ENCODE measurements around the gene PRELID2.
"Not testable (repeated sequence)": the region's sequence is repeated elsewhere in the genome, so short reads cannot be mapped to it uniquely, and the experiment has no call there.

PRELID2 gene

DNA sequence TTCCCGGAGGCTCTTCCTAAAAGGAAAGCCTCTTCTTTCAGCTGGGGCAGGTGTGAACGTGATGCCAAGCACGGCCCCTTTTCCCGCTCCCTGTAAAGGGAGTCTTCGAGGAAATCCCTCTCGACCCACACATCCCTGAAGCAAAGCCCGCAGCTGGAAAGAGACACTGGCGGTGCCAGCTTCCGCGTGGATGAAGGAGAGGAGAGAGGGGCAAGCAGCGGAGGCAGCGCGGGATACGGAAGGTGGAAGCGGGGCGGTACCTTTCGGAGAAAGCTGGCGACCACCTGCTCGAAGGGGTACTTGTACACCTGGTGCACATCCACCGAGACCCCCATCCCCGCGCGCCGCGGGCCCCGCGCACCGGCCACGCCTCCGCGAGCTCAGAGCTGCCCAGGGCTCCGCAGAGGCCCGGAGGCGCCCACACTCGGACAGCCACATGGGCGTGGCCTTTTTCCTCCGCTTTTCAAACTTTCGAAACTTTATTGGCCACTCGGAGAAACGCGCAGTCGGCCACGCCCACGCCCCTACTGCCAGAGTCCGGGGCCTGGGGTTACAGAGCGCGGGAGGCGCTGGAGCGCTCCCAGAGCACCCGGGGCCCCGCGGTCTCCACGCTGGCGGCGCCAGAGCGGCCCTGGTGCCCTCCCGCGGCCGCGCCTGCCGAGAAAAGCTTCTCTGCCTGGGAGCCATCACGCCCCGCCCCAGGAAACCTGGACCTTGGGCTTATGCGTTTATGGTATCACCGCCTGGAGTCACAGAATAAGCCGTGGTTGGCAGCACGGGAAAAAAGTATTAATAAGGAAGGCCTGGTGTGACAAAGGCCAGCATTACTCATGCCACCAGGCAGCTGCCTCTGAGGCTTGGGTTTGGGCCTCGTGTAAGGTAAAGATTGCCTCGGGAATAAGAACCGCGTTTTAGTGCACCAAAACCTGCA is at the start of gene PRELID2:
Gene PRELID2, minus strand, starts transcription at position 426 of the 931 bp plus-strand sequence. Its CDS starts 91 bp downstream, at position 335.
- DNase-seq (ENCODE audit: low read depth in 2 of 2) = peak; percentile 6 to 16

DNA sequence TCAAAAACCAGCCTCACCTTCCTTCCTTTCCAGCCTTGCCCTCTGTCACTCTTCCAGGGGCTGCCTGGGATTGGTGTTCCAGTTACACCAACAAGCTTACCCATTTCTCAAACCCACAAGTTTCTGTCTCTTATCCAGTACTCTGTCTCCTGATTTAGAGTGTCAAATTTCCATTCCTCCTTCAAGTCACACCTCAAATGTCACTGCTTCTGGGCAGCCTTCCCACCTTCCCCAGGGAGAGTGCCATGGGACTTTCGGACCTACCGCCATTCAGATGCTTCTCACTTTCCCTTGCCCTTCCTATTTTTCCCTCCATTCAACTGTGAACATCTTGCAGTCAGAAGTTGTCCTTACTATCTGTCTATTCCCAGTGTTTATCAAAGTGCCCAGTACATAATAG is 39.6 kb upstream of the PRELID2 start:
- DNase-seq (ENCODE audit: low read depth in 2 of 2) = no peak

DNA sequence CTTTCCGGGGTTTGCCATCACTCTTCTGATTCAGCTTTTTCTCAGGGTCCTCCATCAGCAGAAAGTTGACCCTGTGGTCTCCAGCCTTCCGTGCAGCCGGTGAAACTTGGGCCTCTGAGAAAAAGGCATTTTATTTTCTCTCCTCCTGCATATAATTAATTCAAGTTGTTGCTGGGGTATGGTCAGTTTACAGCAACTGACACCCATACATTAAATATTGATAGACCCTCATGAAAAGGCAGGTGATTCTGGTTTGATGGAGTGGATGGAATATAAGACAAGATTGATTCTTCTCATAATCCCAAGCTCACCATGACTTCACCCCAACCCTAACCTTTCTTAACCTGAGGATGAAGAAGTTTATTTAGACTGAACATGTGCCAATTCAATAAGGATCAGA is 37.8 kb upstream of the PRELID2 start, which contains the start of gene GRXCR2:
Gene GRXCR2, minus strand, starts transcription at position 101 of the 400 bp plus-strand sequence. Its CDS starts 46 bp downstream, at position 55.
- no peak for DNase-seq (ENCODE audit: low read depth in 2 of 2)

DNA sequence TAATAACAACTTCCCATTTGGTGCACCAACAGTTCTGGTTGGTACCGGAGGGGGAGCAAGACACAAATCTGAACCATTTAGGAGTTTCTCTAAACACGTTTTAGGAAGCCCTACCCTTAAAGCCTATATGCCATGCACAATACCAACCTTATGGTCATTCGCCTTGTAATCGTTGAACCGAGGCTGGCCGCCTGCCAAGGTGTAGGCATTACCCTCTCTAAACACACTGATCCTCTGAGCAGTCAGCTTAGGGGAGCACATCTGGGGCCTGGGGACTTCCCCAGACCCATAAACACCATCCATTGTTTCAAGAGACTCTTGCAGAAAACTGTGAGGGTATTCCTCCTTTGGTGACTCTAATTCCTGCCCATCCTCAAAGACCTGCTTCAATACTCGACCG is 37.3 kb upstream of the PRELID2 start:
- no peak for DNase-seq (ENCODE audit: low read depth in 2 of 2)

DNA sequence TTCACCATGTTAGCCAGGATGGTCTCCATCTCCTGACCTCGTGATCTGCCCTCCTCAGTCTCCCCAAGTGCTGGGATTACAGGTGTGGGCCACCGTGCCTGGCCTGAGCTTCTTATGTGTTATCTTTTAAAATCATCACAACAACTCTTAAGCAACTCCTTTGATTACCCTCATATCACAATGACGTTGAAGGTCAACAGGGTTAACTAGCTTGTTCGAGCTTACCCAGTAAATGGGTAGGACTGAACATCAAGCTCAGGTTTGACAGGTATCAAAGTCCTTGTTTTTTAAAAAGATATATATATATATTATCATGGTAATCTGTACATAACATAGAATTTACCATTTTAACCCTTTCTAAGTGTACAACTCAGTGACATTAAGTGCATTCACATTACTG is 34.6 kb upstream of the PRELID2 start:
- DNase-seq (ENCODE audit: low read depth in 2 of 2) = no peak

DNA sequence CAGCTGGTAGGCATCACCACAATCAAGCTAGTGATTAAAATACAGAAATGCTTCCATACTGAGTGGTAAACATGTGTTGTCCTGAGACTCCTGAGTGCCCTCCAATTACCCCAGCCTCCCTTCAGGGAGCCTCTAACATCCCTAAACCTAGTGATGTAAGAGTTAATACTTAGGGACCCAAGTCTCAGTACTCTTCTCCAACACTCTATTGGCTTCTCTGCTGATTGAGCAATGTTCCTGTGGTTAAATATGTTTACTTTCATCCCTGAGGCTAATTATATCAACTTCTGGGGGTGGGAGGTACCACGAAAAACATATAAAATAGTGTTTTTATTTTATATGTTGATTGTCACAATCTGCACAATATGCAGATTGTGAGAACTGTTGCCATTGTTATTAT is 32.7 kb upstream of the PRELID2 start:
- no peak for DNase-seq (ENCODE audit: low read depth in 2 of 2)

DNA sequence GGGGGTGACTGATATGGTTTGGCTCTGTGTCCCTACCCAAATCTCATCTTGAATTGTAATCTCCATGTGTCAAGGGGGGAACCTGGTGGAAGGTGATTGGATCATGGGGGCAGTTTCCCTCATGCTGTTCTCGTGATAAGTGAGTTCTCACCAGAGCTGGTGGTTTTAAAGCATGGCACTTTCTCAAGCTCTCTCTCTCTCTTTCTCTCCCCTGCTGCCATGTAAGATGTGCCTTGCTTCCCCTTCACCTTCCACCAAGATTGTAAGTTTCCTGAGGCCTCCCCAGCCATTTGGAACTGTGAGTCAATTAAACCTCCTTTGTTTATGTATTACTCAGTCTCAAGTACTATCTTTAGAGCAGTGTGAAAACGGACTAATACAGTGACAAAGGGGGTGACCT is 29.3 kb upstream of the PRELID2 start:
- DNase-seq (ENCODE audit: low read depth in 2 of 2) = not testable (repeated sequence)

DNA sequence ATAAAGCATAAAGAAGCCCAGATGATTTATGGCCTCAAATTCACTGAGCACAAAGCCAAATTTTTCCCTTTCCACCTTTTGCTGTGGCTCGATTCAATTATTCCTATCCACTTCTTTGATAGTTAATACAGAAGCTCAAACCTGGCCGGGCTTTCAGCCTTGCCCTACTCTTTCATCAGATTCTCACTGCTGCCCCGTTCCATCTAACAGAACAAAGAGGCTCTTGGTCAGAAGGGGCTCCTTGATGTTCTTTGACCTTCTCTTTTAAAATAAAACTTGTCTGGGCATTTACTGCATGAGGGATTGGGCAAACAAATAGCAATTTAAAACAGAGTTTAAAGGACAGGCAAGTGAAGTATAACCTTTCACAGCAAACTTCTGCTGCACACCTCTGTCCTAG is 27.9 kb upstream of the PRELID2 start:
- DNase-seq (ENCODE audit: low read depth in 2 of 2) = no peak

DNA sequence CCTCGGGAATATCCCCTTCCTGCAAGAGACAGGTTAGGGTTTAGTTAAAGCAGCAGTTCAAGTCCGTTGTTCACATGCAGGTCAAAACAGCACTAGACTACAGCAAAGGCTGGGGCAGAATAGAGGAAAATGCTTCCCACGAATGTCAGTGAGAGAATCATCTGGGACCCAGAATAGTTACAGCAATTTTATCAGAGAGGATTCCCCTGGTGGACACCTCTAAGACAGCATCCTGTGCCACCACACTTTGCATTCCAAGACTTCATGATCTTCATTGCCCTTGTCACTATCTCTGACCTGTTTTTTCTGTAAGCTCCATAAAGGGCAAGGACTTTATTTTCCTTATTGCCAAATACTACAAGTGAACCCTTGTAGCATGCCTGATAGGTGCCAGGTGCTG is 24.8 kb upstream of the PRELID2 start:
- DNase-seq (ENCODE audit: low read depth in 2 of 2) = no peak

DNA sequence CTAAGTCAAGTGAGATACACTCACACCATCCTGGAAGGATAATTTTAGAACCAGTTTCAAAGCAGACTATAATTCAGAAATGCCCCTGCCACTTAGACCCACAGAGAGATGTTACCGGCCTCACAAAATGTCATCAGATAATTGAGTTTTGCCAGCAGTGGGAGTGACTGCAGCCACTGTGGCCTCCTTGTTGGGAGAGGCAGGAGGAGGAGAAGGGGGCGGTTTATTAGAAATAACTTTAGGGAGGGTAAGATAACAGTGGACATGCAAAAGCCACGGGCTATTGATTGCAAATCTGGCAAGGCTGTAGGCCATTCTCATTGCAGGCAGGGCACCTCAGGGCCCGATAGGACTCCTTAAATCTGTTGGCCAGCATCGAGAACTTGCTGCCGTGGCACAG is 24.3 kb upstream of the PRELID2 start:
- DNase-seq (ENCODE audit: low read depth in 2 of 2) = no peak

DNA sequence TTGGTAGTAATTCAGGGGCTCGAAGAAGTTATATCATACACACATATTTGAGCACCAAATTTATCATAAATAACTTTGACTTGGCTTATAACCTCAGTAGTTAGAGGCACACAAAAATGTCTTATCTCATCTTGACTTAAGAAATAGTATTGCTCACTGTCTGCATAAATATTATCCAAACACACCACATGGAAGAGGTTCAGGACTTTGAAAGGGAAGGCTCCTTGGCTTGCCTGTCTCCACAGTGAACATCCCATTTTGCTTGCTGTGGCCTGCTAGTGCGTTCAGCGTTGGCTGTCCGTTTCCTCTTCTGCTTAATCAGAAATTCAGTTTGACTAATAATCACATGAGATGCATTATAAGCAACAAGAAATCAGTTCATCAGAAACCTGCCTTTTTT is 23.8 kb upstream of the PRELID2 start:
- DNase-seq (ENCODE audit: low read depth in 2 of 2) = no peak

DNA sequence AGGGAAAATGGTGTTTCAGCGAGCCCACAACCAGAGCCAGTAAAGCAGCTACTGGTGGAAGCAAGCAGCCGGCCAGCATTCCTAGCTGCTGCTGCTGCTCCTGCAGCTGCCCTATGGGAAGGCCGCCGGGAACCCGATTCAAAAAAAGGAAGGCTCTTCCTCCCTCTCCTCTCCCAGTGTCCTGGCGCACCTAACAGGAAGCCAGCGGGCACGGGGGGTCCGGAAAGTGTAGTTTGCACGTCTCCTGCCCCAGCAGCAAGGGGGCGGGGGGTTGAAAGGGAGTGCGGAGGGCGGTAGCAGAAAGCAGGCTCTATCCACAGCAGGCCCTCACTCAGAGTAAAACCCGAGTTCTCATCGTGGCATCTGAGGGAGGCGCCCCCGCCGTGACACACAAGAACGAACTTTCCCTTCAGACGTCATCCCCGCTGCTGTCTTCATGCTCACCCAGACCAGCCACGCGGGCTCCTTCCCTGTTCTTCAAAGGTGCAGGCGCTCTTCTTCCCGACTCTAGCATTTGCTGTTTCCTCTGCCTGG is 21.2 kb upstream of the PRELID2 start:
- DNase-seq (ENCODE audit: low read depth in 2 of 2) = no peak

DNA sequence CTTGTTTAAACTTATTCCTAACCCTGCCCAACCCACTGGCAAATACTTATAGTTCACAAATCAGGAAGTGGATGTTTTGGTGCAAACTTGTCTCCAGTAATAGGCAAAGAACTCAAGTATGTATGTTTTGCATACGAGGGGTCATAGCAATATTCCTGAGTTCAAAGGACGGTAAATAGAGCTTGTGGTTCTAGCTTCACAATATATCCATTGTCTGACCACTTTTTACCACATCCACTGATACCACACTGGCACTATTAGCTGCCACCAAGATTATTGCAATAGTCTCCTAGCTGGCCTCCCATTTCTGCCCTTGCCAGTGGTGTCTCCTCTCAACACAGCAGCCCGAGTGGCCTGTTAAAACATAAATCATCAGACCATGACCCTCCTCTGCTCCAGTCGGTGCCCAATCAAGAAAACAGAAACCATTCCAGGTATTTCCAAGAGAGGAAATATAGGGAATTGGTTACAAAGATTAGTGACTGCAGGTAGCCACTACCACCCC is 20.7 kb upstream of the PRELID2 start:
- DNase-seq (ENCODE audit: low read depth in 2 of 2) = no peak

DNA sequence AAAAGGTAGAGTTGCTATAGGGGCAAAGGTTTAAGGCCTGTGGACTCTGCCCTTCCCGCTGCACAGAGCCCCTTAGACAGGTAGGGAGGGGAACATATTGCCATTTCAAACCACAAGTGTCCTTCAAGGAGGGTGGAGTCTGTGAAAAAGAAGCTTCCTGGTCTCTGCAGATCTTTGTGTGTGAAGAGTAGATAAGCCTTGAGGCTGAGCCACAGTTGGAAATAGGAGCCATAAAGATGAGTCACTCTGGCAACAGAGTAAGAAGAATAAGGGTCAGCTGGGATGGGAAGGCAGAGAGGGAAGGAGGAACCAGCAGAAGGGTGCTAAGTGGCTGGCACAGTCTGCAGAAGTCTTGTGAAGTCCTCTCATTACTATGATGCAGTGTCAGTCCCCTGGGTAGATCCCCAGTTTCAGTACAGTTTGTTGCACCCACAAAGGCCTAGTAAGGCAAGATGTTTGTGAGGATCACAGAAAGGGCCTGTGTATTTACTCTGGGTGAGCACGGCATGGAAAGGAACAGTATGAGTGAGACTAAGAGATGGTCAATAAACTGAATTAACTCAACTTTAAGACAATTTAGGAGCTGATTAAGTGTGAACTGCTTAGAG is 19.6 kb upstream of the PRELID2 start:
- no peak for DNase-seq (ENCODE audit: low read depth in 2 of 2)

DNA sequence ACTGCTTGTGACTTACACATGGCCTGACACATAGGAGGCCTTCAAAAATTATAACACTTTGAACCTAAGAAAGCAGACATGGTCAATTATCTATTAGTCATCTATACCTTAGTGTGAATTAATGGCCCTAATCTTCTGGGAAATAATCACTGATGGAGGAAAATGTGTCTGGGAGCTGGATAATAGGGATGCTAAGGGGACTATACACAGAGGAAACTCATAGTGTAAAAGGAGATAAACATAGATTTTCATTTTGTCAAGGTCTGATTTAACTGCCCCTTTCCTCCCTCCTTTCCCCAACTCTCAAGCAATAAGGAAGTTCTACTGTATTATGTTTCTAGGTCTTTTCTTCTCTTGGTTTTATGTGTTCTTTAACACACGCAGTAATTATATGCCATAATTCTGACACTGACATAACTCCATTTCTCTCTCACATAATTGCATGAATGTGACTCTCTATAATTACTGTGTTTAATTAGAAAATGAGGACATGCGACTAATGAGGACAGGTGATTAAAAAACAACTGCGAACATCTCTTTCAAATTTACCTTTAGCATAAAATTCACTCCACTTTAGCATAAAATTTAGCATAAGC is 18.7 kb upstream of the PRELID2 start:
- DNase-seq (ENCODE audit: low read depth in 2 of 2) = no peak

DNA sequence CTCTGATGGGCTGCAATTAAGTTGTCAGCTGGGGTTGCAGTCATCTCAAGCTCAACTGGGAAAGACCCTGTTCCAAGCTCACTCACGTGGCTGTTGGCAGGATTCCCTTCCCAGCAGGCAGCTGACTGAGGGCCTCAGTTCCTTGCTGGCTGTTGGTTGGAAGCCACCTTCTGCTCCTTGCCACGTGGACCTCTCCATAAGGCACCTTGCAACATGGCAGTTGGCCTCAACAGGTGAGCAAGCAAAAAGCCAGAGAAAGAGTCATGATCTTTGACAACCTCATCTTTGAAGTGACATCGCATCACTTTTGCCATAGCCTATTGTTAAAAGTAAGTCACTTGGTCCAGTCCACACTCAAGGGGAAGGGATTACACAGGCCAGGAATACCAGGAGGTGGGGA is 17.8 kb upstream of the PRELID2 start:
- no peak for DNase-seq (ENCODE audit: low read depth in 2 of 2)

DNA sequence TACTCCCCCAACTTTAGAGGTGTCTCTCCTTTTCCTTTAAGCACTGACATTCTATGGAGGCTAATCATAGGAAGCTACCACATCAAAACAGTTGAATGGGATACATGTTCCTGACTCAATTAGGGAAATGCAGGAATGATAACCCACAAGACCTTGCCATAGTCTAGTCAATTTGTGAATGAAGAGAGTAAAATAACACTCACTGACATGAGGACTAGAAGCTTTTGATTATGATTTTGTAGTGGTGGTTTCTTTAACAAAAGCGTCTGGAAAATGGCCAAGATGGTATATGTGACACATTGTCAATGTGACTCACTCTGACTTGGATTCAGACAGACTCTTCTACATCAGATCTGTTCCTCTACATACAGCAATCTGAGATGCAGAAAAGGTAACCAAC is 13.7 kb upstream of the PRELID2 start:
- DNase-seq (ENCODE audit: low read depth in 2 of 2) = no peak

DNA sequence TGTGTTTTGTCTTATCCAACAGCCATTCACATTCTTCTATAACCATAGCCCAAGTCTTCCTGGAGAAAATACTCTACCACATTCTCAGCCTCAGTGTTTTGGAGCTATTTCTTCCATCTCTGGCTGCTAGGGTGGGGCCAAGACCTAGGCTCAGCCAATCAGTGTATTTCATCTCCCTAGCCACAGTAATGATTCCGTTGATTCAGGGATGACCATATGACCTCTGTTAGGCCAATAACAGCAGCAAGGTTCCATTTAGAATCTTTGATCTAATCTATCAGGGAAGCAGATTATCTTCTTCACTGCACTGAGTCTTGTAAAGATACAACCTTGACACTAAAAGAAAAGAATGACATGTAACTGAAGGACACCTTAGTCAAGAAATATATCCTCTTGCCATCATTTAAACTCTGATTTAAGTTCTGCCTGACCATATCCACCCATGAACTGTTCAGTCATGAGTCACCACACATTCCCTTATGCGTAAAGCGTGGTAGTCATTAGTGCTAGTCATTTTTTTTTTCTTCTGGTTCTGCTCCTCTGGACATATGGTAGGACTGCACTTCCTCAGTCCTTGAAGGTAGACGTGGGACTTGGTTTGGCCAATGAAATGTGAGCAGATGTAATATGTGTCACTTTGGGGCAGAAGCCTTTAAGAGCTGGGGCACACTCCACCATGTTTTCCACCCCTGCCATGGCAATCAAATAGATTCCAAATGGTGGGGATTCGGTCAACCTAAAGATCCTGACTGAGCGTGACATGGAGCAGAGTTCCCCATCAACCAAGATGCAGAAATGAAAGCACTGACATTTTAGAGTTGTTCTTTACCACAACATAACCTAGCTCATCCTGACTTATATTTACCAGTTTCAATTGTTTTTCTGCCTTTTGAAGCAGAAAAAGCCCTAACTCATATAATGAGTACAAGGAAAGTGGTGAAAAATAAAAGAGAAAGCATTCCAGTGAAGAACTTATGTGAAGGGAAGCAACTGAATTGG is 12.7 kb upstream of the PRELID2 start:
- DNase-seq (ENCODE audit: low read depth in 2 of 2) = no peak

DNA sequence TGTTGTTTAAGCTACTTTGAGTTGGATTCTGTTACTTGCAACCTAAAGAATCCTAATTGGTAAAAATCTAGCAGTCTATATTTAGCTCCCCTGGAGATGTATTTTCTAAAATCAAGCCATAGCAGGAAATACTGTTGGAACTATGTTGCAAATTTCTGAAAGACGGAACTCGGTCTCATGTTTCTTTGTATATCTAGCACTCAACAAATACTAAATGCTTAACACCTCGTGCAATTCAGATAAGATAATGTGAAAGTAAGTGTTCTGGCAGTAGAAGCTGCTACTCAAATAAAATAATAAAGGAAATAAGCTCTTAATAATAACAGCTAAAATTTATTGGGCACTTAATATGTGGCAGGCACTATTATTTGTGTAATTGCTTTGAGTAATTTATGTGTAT is 10.9 kb upstream of the PRELID2 start:
- no peak for DNase-seq (ENCODE audit: low read depth in 2 of 2)

DNA sequence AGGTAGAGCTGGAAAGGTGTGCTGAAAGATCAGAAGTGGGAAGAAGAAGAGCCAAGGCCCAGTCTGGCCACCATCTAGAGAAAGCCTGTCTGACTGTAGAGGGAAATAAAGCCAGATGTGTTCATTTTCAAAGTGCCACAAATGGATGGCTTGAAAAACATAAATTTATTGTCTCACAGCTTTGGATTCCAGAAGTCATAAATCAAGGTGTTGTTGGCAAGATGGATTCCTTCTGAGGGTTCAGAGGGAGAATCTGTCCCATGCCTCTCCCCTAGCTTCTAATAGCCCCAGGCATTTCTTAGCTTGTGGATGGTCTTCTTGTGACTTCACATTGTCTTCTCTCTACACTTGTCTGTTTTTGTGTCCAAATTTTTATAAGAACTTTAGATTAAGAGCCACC is 6.2 kb upstream of the PRELID2 start:
- no peak for DNase-seq (ENCODE audit: low read depth in 2 of 2)
